K562 (cell line): ENCODE measurements around the gene TP53BP1. TPM values are rescaled to one million over a fixed set of nuclear protein-coding genes. Genes with fewer than 3 reads are reported as not detected.

ENCODE experiments used
- ADNP ChIP-seq: fragments of 200-800 bp; sonication (Bioruptor generic); IDR thresholded peaks from 2 replicates; pipeline ENCODE4 v1.6.1; 2016; ENCODE audit warnings: missing genetic modification characterization, missing compliant biosample characterization
- CBX2 ChIP-seq: fragments of 200-600 bp; sonication (generic); IDR thresholded peaks from one replicate; pipeline ENCODE4 v1.6.1; 2012; ENCODE audit warnings: mild to moderate bottlenecking, low read length, inconsistent platforms; ENCODE audit not compliant: insufficient read depth, poor library complexity, severe bottlenecking
- GTF2E2 ChIP-seq: fragments of 200-800 bp; sonication (Bioruptor generic); IDR thresholded peaks from 2 replicates; pipeline ENCODE4 v1.6.1; 2016; ENCODE audit warnings: missing genetic modification characterization, missing compliant biosample characterization
- HDGF ChIP-seq: fragments of 450-650 bp; IDR thresholded peaks from 2 replicates; pipeline ENCODE4 v1.6.1; 2016
- ILK ChIP-seq: fragments of 450-650 bp; IDR thresholded peaks from 2 replicates; pipeline ENCODE4 v1.6.1; 2016; ENCODE audit warnings: missing genetic modification characterization, low read depth, mild to moderate bottlenecking, missing compliant biosample characterization, moderate library complexity, borderline replicate concordance
- MTA1 ChIP-seq: fragments of 450-650 bp; IDR thresholded peaks from 2 replicates; pipeline ENCODE4 v1.6.1; 2017; ENCODE audit warnings: borderline replicate concordance
- MTA2 ChIP-seq: fragments of 450-650 bp; IDR thresholded peaks from 2 replicates; pipeline ENCODE4 v1.6.1; 2016; ENCODE audit warnings: low read depth
- NBN ChIP-seq: fragments of 450-650 bp; IDR thresholded peaks from 2 replicates; pipeline ENCODE4 v1.6.1; 2016; ENCODE audit warnings: low read depth, mild to moderate bottlenecking
- PPARD ChIP-seq: fragments of 250-450 bp; sonication (Bioruptor Pico); IDR thresholded peaks from 2 replicates; pipeline ENCODE4 v1.8.0; 2022; ENCODE audit warnings: inconsistent platforms, mild to moderate bottlenecking, moderate library complexity
- PTBP1 ChIP-seq: fragments of 200-400 bp; formaldehyde crosslinking; IDR thresholded peaks from 2 replicates; pipeline ENCODE4 v1.6.1; 2017; ENCODE audit warnings: low read depth, low read length
- RBM17 ChIP-seq: fragments of 200-400 bp; formaldehyde crosslinking; IDR thresholded peaks from 2 replicates; pipeline ENCODE4 v1.6.1; 2017; ENCODE audit warnings: low read depth, mild to moderate bottlenecking, low read length, borderline replicate concordance
- SAP30 ChIP-seq: fragments of 200-600 bp; sonication (generic); IDR thresholded peaks from 2 replicates; pipeline ENCODE4 v1.6.1; 2012; ENCODE audit warnings: borderline replicate concordance, low read depth, mild to moderate bottlenecking, moderate library complexity, low read length, control low read depth, inconsistent platforms; ENCODE audit not compliant: insufficient read depth, poor library complexity, severe bottlenecking
- SMARCE1 ChIP-seq: fragments of 450-650 bp; IDR thresholded peaks from 2 replicates; pipeline ENCODE4 v1.7.1; 2016; ENCODE audit warnings: mild to moderate bottlenecking
- TEAD1 ChIP-seq, 2 experiments: fragments of 450-650 bp in 1 of 2; sonication (generic) in 1 of 2; formaldehyde crosslinking; IDR thresholded peaks; 2 replicates each; pipeline versions ENCODE4 v1.4.0 to v1.8.0; 2020 to 2022; ENCODE audit warnings: mild to moderate bottlenecking in 2 of 2, missing genetic modification reagents in 1 of 2
- ZKSCAN8 ChIP-seq: fragments of 200-800 bp; sonication (Bioruptor generic); IDR thresholded peaks from 2 replicates; pipeline ENCODE4 v1.6.1; 2016; ENCODE audit warnings: missing genetic modification characterization, missing compliant biosample characterization
- ZNF217 ChIP-seq: sonication (generic); formaldehyde crosslinking; IDR thresholded peaks from 2 replicates; pipeline ENCODE4 v1.8.0; 2022; ENCODE audit warnings: mild to moderate bottlenecking, missing genetic modification reagents
- ZNF551 ChIP-seq: fragments of 250-450 bp; sonication (Bioruptor Pico); IDR thresholded peaks from 2 replicates; pipeline ENCODE4 v1.5.0; 2021; ENCODE audit warnings: mild to moderate bottlenecking, moderate library complexity
- ZNF79 ChIP-seq: fragments of 250-450 bp; sonication (Bioruptor Pico); IDR thresholded peaks from 2 replicates; pipeline ENCODE4 v1.4.0; 2020; ENCODE audit warnings: low read depth, mild to moderate bottlenecking, moderate library complexity
- polyA plus RNA-seq, 8 experiments: library from polyadenylated mRNA; depleted of rRNA in 4 of 8; stranded (reverse) in 5 of 8; unstranded in 3 of 8; fragments of >200 nt; fragmentation: Nextera tagmentation in 2 of 8; fragmentation: Illumina TruSeq in 1 of 8; extraction: Ambion mirVana in 2 of 8; extraction: Trizol in 1 of 8; gene quantifications; 2 replicates each; pipeline versions ENCODE4 v1.2.1 to v1.2.3, GENCODE V29; 2011 to 2014; ENCODE audit warnings: inconsistent platforms in 1 of 8, missing spikeins in 1 of 8
- total RNA-seq, 7 experiments: library from RNA; depleted of rRNA in 6 of 7; stranded (reverse); fragments of >200 nt in 6 of 7; fragmentation: Illumina TruSeq in 2 of 7; extraction: Trizol in 2 of 7; gene quantifications; 2 replicates each; pipeline versions ENCODE4 v1.2.1 to v1.2.3, GENCODE V29; 2011 to 2021; ENCODE audit warnings: low replicate concordance in 1 of 7
- TF ChIP-seq, protein P1 (sequence below): fragments of 250-450 bp; sonication (Bioruptor Pico); IDR thresholded peaks from 2 replicates; pipeline ENCODE4 v1.8.0; 2021; ENCODE audit warnings: moderate library complexity, mild to moderate bottlenecking, inconsistent platforms
- TF ChIP-seq, protein P2 (sequence below): fragments of 450-650 bp; IDR thresholded peaks from one replicate; pipeline ENCODE4 v1.6.1; 2018; ENCODE audit warnings: mild to moderate bottlenecking, moderate library complexity; ENCODE audit not compliant: partially characterized antibody
- TF ChIP-seq, protein P3 (sequence below): fragments of 450-650 bp; formaldehyde crosslinking; IDR thresholded peaks from 2 replicates; pipeline ENCODE4 v1.4.0; 2020; ENCODE audit warnings: mild to moderate bottlenecking, moderate library complexity
- TF ChIP-seq, protein P4 (sequence below): sonication (generic); formaldehyde crosslinking; IDR thresholded peaks from 2 replicates; pipeline ENCODE4 v1.9.0; 2022; ENCODE audit warnings: mild to moderate bottlenecking, missing genetic modification reagents

Gene TP53BP1
- total and polyA plus RNA-seq, 9 of the 15 experiments (the other 6 are each of a cell fraction or from before 2014, with no cell fraction given), result 5.7 to 63.3 (median 30.9) TPM

DNA sequence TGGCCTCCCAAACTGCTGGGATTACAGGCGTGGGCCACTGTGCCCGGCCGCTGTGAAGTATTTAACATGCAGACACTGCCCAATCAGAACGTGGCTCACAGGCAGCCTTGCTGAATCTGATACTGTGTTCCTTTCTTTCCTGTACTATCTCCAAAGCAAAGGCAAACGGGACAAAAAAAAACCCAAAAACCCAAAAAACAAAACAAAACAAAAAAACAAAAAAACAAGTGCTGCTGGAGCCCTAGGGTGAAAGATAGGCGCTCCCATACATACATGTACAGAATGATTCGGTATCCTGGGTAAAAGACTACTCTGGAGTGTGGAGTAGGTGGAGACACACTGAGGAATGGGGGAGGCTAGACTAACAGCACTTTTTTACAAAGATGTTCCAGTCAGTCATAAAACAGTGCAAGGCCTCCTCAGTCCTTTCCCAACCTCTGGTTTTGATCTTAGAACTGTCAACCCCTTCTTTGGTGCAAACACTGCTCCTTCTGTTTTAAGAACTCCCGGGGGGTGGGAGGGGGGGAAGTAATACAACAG is 16.8 kb upstream of the TP53BP1 start (continued):
- TF ChIP-seq ADNP (tag) (0 out of 2 replicates have a peak, but pooled peaks have one; percentile 62), MTA1 (peak; percentile 38; the same call in 1 of the 2 replicates), ZNF79 (no peak), CBX2 (no peak), PTBP1 (no peak), ZNF551 (CRISPR knock-in tag) (no peak), MTA2 (peak; percentile 24; the same call in 1 of the 2 replicates), RBM17 (no peak), ILK (no peak), TEAD1 (CRISPR knock-in tag; IDR thresholded peaks at IDR 0.05) (no peak), ZKSCAN8 (CRISPR knock-in tag) (no peak), HDGF (peak; percentile 64; the same call in 1 of the 2 replicates), SMARCE1 (peak; percentile 26; the same call in 1 of the 2 replicates), PPARD (CRISPR knock-in tag) (no peak), ZNF217 (no peak), SAP30 (no peak), GTF2E2 (0 out of 2 replicates have a peak, but pooled peaks have one; percentile 11), NBN (peak; percentile 27)
- TF ChIP-seq, protein P1, sequence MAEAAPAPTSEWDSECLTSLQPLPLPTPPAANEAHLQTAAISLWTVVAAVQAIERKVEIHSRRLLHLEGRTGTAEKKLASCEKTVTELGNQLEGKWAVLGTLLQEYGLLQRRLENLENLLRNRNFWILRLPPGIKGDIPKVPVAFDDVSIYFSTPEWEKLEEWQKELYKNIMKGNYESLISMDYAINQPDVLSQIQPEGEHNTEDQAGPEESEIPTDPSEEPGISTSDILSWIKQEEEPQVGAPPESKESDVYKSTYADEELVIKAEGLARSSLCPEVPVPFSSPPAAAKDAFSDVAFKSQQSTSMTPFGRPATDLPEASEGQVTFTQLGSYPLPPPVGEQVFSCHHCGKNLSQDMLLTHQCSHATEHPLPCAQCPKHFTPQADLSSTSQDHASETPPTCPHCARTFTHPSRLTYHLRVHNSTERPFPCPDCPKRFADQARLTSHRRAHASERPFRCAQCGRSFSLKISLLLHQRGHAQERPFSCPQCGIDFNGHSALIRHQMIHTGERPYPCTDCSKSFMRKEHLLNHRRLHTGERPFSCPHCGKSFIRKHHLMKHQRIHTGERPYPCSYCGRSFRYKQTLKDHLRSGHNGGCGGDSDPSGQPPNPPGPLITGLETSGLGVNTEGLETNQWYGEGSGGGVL (CRISPR knock-in tag), result no peak
- TF ChIP-seq, protein P2, sequence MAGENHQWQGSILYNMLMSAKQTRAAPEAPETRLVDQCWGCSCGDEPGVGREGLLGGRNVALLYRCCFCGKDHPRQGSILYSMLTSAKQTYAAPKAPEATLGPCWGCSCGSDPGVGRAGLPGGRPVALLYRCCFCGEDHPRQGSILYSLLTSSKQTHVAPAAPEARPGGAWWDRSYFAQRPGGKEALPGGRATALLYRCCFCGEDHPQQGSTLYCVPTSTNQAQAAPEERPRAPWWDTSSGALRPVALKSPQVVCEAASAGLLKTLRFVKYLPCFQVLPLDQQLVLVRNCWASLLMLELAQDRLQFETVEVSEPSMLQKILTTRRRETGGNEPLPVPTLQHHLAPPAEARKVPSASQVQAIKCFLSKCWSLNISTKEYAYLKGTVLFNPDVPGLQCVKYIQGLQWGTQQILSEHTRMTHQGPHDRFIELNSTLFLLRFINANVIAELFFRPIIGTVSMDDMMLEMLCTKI, result no peak
- TF ChIP-seq, protein P3, sequence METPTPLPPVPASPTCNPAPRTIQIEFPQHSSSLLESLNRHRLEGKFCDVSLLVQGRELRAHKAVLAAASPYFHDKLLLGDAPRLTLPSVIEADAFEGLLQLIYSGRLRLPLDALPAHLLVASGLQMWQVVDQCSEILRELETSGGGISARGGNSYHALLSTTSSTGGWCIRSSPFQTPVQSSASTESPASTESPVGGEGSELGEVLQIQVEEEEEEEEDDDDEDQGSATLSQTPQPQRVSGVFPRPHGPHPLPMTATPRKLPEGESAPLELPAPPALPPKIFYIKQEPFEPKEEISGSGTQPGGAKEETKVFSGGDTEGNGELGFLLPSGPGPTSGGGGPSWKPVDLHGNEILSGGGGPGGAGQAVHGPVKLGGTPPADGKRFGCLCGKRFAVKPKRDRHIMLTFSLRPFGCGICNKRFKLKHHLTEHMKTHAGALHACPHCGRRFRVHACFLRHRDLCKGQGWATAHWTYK (CRISPR knock-in tag), result no peak
- TF ChIP-seq, protein P4, sequence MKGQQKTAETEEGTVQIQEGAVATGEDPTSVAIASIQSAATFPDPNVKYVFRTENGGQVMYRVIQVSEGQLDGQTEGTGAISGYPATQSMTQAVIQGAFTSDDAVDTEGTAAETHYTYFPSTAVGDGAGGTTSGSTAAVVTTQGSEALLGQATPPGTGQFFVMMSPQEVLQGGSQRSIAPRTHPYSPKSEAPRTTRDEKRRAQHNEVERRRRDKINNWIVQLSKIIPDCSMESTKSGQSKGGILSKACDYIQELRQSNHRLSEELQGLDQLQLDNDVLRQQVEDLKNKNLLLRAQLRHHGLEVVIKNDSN (CRISPR knock-in tag), result no peak
